ENCODE data around the gene ANKRD44. TPM values are rescaled to one million over a fixed set of nuclear protein-coding genes. Genes with fewer than 3 reads are reported as not detected.

The ANKRD44 gene
- total RNA-seq, 6 experiments from 2014 or later = 3.8 to 5.7 (median 4.7) TPM

DNA sequence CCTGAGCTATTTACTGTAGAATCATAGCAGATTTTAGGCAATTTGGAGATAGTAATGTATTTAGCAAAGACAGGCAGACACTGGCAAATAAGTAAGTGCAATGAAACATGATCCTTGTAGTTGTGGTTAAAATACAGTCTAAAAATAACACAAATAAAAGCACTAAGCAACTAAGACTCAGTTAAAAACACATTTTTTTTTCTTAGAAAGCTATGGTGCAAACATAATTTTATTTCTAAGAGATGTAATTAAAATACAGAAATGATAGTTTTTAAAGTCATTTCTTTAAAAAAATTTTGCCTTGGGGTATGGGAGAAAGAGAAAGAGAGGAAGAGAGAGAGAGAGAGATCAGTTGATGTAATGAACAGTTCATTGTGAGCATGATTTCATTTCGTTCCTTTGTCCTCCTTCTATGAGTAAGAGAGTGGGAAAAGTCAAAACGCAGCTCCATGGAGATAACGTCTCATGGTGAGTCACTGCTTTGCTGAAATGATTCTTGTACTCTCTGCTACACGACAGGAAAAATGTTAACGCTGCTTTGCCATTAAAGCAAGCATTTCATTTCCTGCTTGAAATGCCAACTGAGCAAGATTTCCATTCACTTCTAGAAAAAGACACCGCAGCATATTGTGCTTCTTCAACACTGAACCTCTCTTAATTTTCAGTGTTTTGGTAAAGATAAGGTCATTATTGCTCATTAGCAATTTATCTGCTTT, 322.8 kb downstream of the ANKRD44 start:
- Mint-ChIP-seq H3K27me3 (ENCODE audit: insufficient read depth) (no peaks in the 10 kb centered on the region), H3K36me3 (ENCODE audit: low read depth) (no peaks in the 10 kb centered on the region), H3K4me3 (peak overlapping the region; percentile 83), H3K4me1 (ENCODE audit: low read depth) (peaks cover 41% of the 10 kb centered on the region), H3K27ac (peak overlapping the region; percentile 98), H3K9me3 (no peaks in the 10 kb centered on the region)
- TF ChIP-seq CTCF (IDR thresholded peaks at IDR 0.05) = no peak
- DNase-seq = peak; percentile 97

DNA sequence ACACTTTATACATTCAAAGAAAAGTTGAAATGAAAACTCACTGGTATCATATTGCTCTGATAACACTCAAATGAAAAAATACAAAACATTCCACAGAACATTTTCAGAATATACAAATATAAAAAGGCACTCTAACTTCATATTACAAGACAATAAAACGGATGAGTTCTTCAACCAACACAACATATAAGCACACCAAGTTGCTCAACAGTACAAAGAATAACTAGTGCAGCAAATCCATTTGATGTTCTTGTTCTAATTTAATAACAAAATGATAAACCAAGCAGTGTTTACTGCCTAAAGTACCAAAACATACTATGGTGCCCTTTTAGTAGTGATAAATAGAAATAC, 323.3 kb downstream of the ANKRD44 start:
- Mint-ChIP-seq H3K36me3 (ENCODE audit: low read depth) (no peaks in the 10 kb centered on the region), H3K27me3 (ENCODE audit: insufficient read depth) (no peaks in the 10 kb centered on the region), H3K27ac (peak overlapping the region; percentile 98), H3K4me1 (ENCODE audit: low read depth) (peaks cover 41% of the 10 kb centered on the region), H3K4me3 (peak overlapping the region; percentile 83), H3K9me3 (no peaks in the 10 kb centered on the region)
- peak; percentile 28 for DNase-seq
- TF ChIP-seq CTCF (IDR thresholded peaks at IDR 0.05) = no peak

DNA sequence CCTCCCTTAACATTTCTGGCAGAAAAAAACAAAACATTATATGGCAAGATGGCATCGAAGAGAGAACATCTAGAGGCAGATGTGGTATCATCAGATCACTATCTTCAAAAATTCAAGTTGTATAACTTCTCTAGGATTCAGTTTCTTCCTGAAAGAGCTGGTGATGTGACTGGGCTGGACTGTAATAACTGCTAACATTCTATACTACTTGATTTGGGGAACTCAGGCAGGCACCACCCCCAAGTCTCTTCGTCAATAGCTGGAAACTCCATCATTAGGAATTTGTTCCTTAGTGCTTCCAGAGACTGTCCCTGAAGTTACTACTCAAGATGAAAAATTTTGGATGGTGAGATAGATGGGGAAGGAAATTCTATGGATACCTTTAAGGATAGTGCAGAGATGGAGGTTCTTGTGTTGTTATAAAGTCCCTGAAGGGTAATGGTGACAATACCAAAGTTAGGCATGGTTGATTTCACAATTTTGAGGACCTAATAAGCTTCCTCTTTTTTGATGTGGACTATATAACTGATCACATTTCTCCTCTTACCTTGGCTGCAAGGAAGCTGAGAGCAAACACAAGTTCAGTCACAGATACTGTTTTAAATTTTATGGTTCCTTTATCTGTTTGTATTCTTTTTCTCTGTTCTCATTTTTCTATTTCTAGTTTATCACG, 324.9 kb downstream of the ANKRD44 start:
- Mint-ChIP-seq H3K27me3 (ENCODE audit: insufficient read depth) (no peaks in the 10 kb centered on the region; the same call in 1 of the 2 replicates), H3K36me3 (ENCODE audit: low read depth) (no peaks in the 10 kb centered on the region), H3K27ac (no peak overlapping the region), H3K9me3 (no peaks in the 10 kb centered on the region), H3K4me1 (ENCODE audit: low read depth) (peaks cover 41% of the 10 kb centered on the region), H3K4me3 (no peak overlapping the region)
- no peak for DNase-seq
- TF ChIP-seq CTCF (IDR thresholded peaks at IDR 0.05) = no peak

GRCh38 chr2:196984903-196985302, 325.7 kb downstream of the ANKRD44 start:
- TF ChIP-seq CTCF (IDR thresholded peaks at IDR 0.05) = no peak
- no peaks in the 10 kb centered on the region for H3K9me3 Mint-ChIP-seq

GRCh38 chr2:196983934-196984333, 326.6 kb downstream of the ANKRD44 start:
- Mint-ChIP-seq H3K36me3 (ENCODE audit: low read depth) (no peaks in the 10 kb centered on the region), H3K27me3 (ENCODE audit: insufficient read depth) (no peaks in the 10 kb centered on the region; the same call in 1 of the 2 replicates), H3K27ac (no peak overlapping the region), H3K9me3 (no peaks in the 10 kb centered on the region), H3K4me1 (ENCODE audit: low read depth) (peaks cover 34% of the 10 kb centered on the region), H3K4me3 (no peak overlapping the region)
- DNase-seq = no peak
- TF ChIP-seq CTCF (IDR thresholded peaks at IDR 0.05) = no peak

More at GRCh38 chr2:196984903-196985302, 325.7 kb downstream of the ANKRD44 start:
- no peak overlapping the region for H3K4me3 Mint-ChIP-seq
- H3K27ac Mint-ChIP-seq = no peak overlapping the region; the same call in 1 of the 2 replicates
- H3K4me1 Mint-ChIP-seq (ENCODE audit: low read depth) = peaks cover 41% of the 10 kb centered on the region
- DNase-seq = no peak
- no peaks in the 10 kb centered on the region; the same call in 1 of the 2 replicates for H3K27me3 Mint-ChIP-seq (ENCODE audit: insufficient read depth)
- H3K36me3 Mint-ChIP-seq (ENCODE audit: low read depth) = no peaks in the 10 kb centered on the region

Measured in HFFc6 (cell line).